GM23338 (cell line): ENCODE results near the gene CLEC4G. TPM values are rescaled to one million over a fixed set of nuclear protein-coding genes. Genes with fewer than 3 reads are reported as not detected.

ENCODE experiments used
- ATAC-seq: fragments of 200-7000 bp; cut with Tn5 transposase; 3 replicates; pipeline ENCODE4 v1.9.1; 2020
- DNase-seq: peaks from one replicate; pipeline ENCODE4 v3.0.0-alpha.2; 2015; ENCODE audit warnings: low spot score
- H2AFZ ChIP-seq: fragments of 200-600 bp; sonication (generic); 2 replicates; pipeline ENCODE4 v1.8.0; 2016; ENCODE audit warnings: antibody characterized with exemption, mild to moderate bottlenecking, moderate library complexity
- H3F3A ChIP-seq: fragments of 200-600 bp; sonication (generic); replicated peaks from 2 replicates; pipeline ENCODE4 v1.8.0; 2017; ENCODE audit warnings: antibody characterized with exemption, mixed run types, low read depth
- H3K27ac ChIP-seq: fragments of 200-600 bp; sonication (generic); 2 replicates; pipeline ENCODE4 v1.6.1; 2016; ENCODE audit warnings: low read depth
- H3K27me3 ChIP-seq: fragments of 200-600 bp; sonication (generic); 2 replicates; pipeline ENCODE4 v1.8.0; 2016; ENCODE audit warnings: mild to moderate bottlenecking, mixed run types, moderate library complexity; ENCODE audit not compliant: insufficient read depth
- H3K36me3 ChIP-seq: fragments of 200-600 bp; sonication (generic); 2 replicates; pipeline ENCODE4 v1.8.0; 2016; ENCODE audit warnings: mild to moderate bottlenecking; ENCODE audit not compliant: insufficient read depth
- H3K4me1 ChIP-seq: fragments of 200-600 bp; sonication (generic); 2 replicates; pipeline ENCODE4 v1.8.0; 2016; ENCODE audit warnings: mild to moderate bottlenecking, moderate library complexity; ENCODE audit not compliant: insufficient read depth
- H3K4me2 ChIP-seq: fragments of 200-600 bp; sonication (generic); 2 replicates; pipeline ENCODE4 v1.7.1; 2017; ENCODE audit warnings: mixed run types
- H3K4me3 ChIP-seq: fragments of 200-600 bp; sonication (generic); 2 replicates; pipeline ENCODE4 v1.6.1; 2016; ENCODE audit warnings: mixed run types
- H3K79me2 ChIP-seq: fragments of 200-600 bp; sonication (generic); replicated peaks from 2 replicates; pipeline ENCODE4 v1.8.0; 2017; ENCODE audit warnings: mild to moderate bottlenecking; ENCODE audit not compliant: insufficient read depth
- H3K9me2 ChIP-seq: fragments of 200-600 bp; sonication (generic); 2 replicates; pipeline ENCODE4 v1.8.0; 2017; ENCODE audit not compliant: insufficient read depth
- H4K20me1 ChIP-seq: fragments of 200-600 bp; sonication (generic); replicated peaks from 2 replicates; pipeline ENCODE4 v1.8.0; 2017; ENCODE audit warnings: mild to moderate bottlenecking; ENCODE audit not compliant: insufficient read depth
- H3K27ac Mint-ChIP-seq: 2 replicates; pipeline ENCODE4 v1.8.0; 2020; ENCODE audit warnings: inconsistent platforms, mild to moderate bottlenecking, moderate library complexity, mixed read lengths
- H3K27me3 Mint-ChIP-seq: 3 replicates; pipeline ENCODE4 v1.8.0; 2022; ENCODE audit warnings: low read depth, mild to moderate bottlenecking, moderate library complexity, mixed read lengths, inconsistent platforms; ENCODE audit not compliant: insufficient read depth, poor library complexity
- H3K36me3 Mint-ChIP-seq: 3 replicates; pipeline ENCODE4 v1.8.0; 2021; ENCODE audit warnings: low read depth, mild to moderate bottlenecking, inconsistent platforms, moderate library complexity, mixed read lengths
- H3K4me1 Mint-ChIP-seq: 3 replicates; pipeline ENCODE4 v1.8.0; 2020; ENCODE audit warnings: mild to moderate bottlenecking, inconsistent platforms, mixed read lengths
- H3K4me3 Mint-ChIP-seq: 3 replicates; pipeline ENCODE4 v1.8.0; 2021; ENCODE audit warnings: moderate library complexity, mild to moderate bottlenecking, inconsistent platforms, mixed read lengths
- H3K9me3 Mint-ChIP-seq: 3 replicates; pipeline ENCODE4 v1.8.0; 2020; ENCODE audit warnings: moderate library complexity, mild to moderate bottlenecking, inconsistent platforms, mixed read lengths
- CREB1 ChIP-seq: fragments of 250-450 bp; sonication (Bioruptor Pico); IDR thresholded peaks from 2 replicates; pipeline ENCODE4 v1.5.0; 2020; ENCODE audit warnings: low read depth, mild to moderate bottlenecking, moderate library complexity
- EZH2 ChIP-seq: fragments of 200-600 bp; sonication (generic); IDR thresholded peaks from one replicate; pipeline ENCODE4 v1.8.0; 2017; ENCODE audit warnings: antibody characterized with exemption, mild to moderate bottlenecking, low read depth; ENCODE audit not compliant: unreplicated experiment
- EZH2phosphoT487 ChIP-seq: fragments of 200-600 bp; sonication (generic); IDR thresholded peaks from one replicate; pipeline ENCODE4 v1.8.1; 2018; ENCODE audit warnings: antibody characterized with exemption; ENCODE audit not compliant: unreplicated experiment
- JUNB ChIP-seq: IDR thresholded peaks from one replicate; pipeline ENCODE4 v1.6.1; 2016; ENCODE audit warnings: antibody characterized with exemption; ENCODE audit not compliant: unreplicated experiment
- NANOG ChIP-seq: IDR thresholded peaks from 2 replicates; pipeline ENCODE4 v1.6.1; 2016; ENCODE audit warnings: antibody characterized with exemption, borderline replicate concordance
- POLR2AphosphoS5 ChIP-seq: IDR thresholded peaks from 2 replicates; pipeline ENCODE4 v1.6.1; 2016; ENCODE audit warnings: antibody characterized with exemption, low read depth
- REST ChIP-seq: IDR thresholded peaks from one replicate; pipeline ENCODE4 v1.6.1; 2018; ENCODE audit warnings: antibody characterized with exemption; ENCODE audit not compliant: unreplicated experiment
- STAT1 ChIP-seq: IDR thresholded peaks from one replicate; pipeline ENCODE4 v1.6.1; 2016; ENCODE audit warnings: antibody characterized with exemption; ENCODE audit not compliant: unreplicated experiment
- ZNF114 ChIP-seq: fragments of 250-450 bp; sonication (Bioruptor Pico); IDR thresholded peaks from 2 replicates; pipeline ENCODE4 v1.5.0; 2020; ENCODE audit warnings: mild to moderate bottlenecking, moderate library complexity
- ZNF331 ChIP-seq: fragments of 250-450 bp; sonication (Bioruptor Pico); IDR thresholded peaks from 2 replicates; pipeline ENCODE4 v1.5.0; 2020; ENCODE audit warnings: low read depth, mild to moderate bottlenecking, moderate library complexity
- polyA plus RNA-seq: library from polyadenylated mRNA; unstranded; fragments of >200 nt; fragmentation: Nextera tagmentation; extraction: Ambion mirVana; gene quantifications from 2 replicates; pipeline ENCODE4 v1.2.1, GENCODE V29; 2016
- total RNA-seq: library from RNA; depleted of rRNA; stranded (reverse); fragments of >200 nt; shearing (Covaris generic); gene quantifications from 2 replicates; pipeline ENCODE4 v1.2.3, GENCODE V29; 2014
- TF ChIP-seq, protein P1 (sequence below): fragments of 250-450 bp; sonication (Bioruptor Pico); IDR thresholded peaks from 2 replicates; pipeline ENCODE4 v1.5.0; 2020; ENCODE audit warnings: mild to moderate bottlenecking, moderate library complexity
- TF ChIP-seq, protein P2 (sequence below), 2 experiments: fragments of 200-600 bp in 1 of 2; sonication (generic) in 1 of 2; conservative IDR thresholded peaks; 2 replicates each; pipeline versions ENCODE4 v1.5.1 to v1.6.1; 2016 to 2017; ENCODE audit warnings: antibody characterized with exemption in 2 of 2, low read depth in 2 of 2, mild to moderate bottlenecking in 2 of 2, moderate library complexity in 1 of 2
- TF ChIP-seq, protein P3 (sequence below): IDR thresholded peaks from 2 replicates; pipeline ENCODE4 v1.6.1; 2016; ENCODE audit warnings: antibody characterized with exemption

Gene CLEC4G
- total and polyA plus RNA-seq, 2 experiments from 2014 or later = 0.52 to 0.65 TPM

GRCh38 chr19:7773841-7774240 is 41.9 kb upstream of the CLEC4G start:
- H3K27me3 Mint-ChIP-seq = no peaks in the 10 kb centered on the region
- Histone ChIP-seq H4K20me1 (no peaks in the 10 kb centered on the region), H3K36me3 (no peaks in the 10 kb centered on the region), H3K27me3 (no peaks in the 10 kb centered on the region), H3K4me3 (no peak overlapping the region), H3K9me2 (no peaks in the 10 kb centered on the region), H3K27ac (no peak overlapping the region), H3K4me1 (no peaks in the 10 kb centered on the region; the same call in 1 of the 2 replicates), H3K79me2 (no peaks in the 10 kb centered on the region), H3F3A (no peaks in the 10 kb centered on the region), H3K4me2 (no peak overlapping the region), H2AFZ (no peak overlapping the region)
- no peaks in the 10 kb centered on the region for H3K36me3 Mint-ChIP-seq
- no peak overlapping the region for H3K4me3 Mint-ChIP-seq
- H3K4me1 Mint-ChIP-seq = peaks cover 11% of the 10 kb centered on the region; the same call in 2 of the 3 replicates
- DNase-seq (no peak), ATAC-seq (no peak)
- no peaks in the 10 kb centered on the region for H3K9me3 Mint-ChIP-seq
- H3K27ac Mint-ChIP-seq = no peak overlapping the region
- TF ChIP-seq REST = no peak
- TF ChIP-seq CREB1 (CRISPR knock-in tag) = no peak
- TF ChIP-seq, protein P1, sequence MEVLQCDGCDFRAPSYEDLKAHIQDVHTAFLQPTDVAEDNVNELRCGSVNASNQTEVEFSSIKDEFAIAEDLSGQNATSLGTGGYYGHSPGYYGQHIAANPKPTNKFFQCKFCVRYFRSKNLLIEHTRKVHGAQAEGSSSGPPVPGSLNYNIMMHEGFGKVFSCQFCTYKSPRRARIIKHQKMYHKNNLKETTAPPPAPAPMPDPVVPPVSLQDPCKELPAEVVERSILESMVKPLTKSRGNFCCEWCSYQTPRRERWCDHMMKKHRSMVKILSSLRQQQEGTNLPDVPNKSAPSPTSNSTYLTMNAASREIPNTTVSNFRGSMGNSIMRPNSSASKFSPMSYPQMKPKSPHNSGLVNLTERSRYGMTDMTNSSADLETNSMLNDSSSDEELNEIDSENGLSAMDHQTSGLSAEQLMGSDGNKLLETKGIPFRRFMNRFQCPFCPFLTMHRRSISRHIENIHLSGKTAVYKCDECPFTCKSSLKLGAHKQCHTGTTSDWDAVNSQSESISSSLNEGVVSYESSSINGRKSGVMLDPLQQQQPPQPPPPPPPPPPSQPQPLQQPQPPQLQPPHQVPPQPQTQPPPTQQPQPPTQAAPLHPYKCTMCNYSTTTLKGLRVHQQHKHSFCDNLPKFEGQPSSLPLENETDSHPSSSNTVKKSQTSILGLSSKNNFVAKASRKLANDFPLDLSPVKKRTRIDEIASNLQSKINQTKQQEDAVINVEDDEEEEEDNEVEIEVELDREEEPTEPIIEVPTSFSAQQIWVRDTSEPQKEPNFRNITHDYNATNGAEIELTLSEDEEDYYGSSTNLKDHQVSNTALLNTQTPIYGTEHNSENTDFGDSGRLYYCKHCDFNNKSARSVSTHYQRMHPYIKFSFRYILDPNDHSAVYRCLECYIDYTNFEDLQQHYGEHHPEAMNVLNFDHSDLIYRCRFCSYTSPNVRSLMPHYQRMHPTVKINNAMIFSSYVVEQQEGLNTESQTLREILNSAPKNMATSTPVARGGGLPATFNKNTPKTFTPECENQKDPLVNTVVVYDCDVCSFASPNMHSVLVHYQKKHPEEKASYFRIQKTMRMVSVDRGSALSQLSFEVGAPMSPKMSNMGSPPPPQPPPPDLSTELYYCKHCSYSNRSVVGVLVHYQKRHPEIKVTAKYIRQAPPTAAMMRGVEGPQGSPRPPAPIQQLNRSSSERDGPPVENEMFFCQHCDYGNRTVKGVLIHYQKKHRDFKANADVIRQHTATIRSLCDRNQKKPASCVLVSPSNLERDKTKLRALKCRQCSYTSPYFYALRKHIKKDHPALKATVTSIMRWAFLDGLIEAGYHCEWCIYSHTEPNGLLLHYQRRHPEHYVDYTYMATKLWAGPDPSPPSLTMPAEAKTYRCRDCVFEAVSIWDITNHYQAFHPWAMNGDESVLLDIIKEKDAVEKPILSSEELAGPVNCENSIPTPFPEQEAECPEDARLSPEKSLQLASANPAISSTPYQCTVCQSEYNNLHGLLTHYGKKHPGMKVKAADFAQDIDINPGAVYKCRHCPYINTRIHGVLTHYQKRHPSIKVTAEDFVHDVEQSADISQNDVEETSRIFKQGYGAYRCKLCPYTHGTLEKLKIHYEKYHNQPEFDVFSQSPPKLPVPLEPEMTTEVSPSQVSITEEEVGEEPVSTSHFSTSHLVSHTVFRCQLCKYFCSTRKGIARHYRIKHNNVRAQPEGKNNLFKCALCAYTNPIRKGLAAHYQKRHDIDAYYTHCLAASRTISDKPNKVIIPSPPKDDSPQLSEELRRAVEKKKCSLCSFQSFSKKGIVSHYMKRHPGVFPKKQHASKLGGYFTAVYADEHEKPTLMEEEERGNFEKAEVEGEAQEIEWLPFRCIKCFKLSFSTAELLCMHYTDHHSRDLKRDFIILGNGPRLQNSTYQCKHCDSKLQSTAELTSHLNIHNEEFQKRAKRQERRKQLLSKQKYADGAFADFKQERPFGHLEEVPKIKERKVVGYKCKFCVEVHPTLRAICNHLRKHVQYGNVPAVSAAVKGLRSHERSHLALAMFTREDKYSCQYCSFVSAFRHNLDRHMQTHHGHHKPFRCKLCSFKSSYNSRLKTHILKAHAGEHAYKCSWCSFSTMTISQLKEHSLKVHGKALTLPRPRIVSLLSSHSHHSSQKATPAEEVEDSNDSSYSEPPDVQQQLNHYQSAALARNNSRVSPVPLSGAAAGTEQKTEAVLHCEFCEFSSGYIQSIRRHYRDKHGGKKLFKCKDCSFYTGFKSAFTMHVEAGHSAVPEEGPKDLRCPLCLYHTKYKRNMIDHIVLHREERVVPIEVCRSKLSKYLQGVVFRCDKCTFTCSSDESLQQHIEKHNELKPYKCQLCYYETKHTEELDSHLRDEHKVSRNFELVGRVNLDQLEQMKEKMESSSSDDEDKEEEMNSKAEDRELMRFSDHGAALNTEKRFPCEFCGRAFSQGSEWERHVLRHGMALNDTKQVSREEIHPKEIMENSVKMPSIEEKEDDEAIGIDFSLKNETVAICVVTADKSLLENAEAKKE (CRISPR knock-in tag) = no peak
- TF ChIP-seq, protein P2, sequence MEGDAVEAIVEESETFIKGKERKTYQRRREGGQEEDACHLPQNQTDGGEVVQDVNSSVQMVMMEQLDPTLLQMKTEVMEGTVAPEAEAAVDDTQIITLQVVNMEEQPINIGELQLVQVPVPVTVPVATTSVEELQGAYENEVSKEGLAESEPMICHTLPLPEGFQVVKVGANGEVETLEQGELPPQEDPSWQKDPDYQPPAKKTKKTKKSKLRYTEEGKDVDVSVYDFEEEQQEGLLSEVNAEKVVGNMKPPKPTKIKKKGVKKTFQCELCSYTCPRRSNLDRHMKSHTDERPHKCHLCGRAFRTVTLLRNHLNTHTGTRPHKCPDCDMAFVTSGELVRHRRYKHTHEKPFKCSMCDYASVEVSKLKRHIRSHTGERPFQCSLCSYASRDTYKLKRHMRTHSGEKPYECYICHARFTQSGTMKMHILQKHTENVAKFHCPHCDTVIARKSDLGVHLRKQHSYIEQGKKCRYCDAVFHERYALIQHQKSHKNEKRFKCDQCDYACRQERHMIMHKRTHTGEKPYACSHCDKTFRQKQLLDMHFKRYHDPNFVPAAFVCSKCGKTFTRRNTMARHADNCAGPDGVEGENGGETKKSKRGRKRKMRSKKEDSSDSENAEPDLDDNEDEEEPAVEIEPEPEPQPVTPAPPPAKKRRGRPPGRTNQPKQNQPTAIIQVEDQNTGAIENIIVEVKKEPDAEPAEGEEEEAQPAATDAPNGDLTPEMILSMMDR (conservative IDR thresholded peaks at IDR 0.05; ENCODE audit: low read depth in 2 of 2) = no peak
- TF ChIP-seq ZNF331 = no peak
- no peak for TF ChIP-seq JUNB
- TF ChIP-seq, protein P3, sequence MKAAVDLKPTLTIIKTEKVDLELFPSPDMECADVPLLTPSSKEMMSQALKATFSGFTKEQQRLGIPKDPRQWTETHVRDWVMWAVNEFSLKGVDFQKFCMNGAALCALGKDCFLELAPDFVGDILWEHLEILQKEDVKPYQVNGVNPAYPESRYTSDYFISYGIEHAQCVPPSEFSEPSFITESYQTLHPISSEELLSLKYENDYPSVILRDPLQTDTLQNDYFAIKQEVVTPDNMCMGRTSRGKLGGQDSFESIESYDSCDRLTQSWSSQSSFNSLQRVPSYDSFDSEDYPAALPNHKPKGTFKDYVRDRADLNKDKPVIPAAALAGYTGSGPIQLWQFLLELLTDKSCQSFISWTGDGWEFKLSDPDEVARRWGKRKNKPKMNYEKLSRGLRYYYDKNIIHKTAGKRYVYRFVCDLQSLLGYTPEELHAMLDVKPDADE = no peak
- TF ChIP-seq EZH2phosphoT487 = no peak
- TF ChIP-seq ZNF114 (CRISPR knock-in tag) = no peak
- TF ChIP-seq STAT1 = no peak
- TF ChIP-seq POLR2AphosphoS5 = no peak
- no peak for TF ChIP-seq NANOG
- no peak for TF ChIP-seq EZH2
